HepG2 (cell line): Measurements from ENCODE around the gene RNF123. TPM values are rescaled to one million over a fixed set of nuclear protein-coding genes. Genes with fewer than 3 reads are reported as not detected.

Experiments
- AKAP8 ChIP-seq: sonication (generic); formaldehyde crosslinking; IDR thresholded peaks from 2 replicates; pipeline ENCODE4 v1.5.1; 2020; ENCODE audit warnings: mild to moderate bottlenecking, missing genetic modification reagents
- ARID3A ChIP-seq: IDR thresholded peaks from 2 replicates; pipeline ENCODE4 v1.6.1; 2012; ENCODE audit warnings: low read depth, low read length, improper control_type of control experiment
- ATF7 ChIP-seq, 2 experiments: fragments of 450-650 bp in 1 of 2; sonication (generic) in 1 of 2; formaldehyde crosslinking in 1 of 2; IDR thresholded peaks; 2 replicates each; pipeline versions ENCODE4 v1.4.0 to v1.6.1; 2016 to 2020; ENCODE audit warnings: antibody characterized with exemption in 1 of 2, mild to moderate bottlenecking in 1 of 2, missing genetic modification reagents in 1 of 2
- CCAR2 ChIP-seq: fragments of 200-400 bp; formaldehyde crosslinking; optimal IDR thresholded peaks from 2 replicates; pipeline ENCODE3; 2018; ENCODE audit warnings: low read depth, mild to moderate bottlenecking, low read length, moderate library complexity
- TFE3 ChIP-seq: IDR thresholded peaks from 2 replicates; pipeline ENCODE4 v1.6.1; 2016
- ZFY ChIP-seq: sonication (generic); formaldehyde crosslinking; IDR thresholded peaks from 2 replicates; pipeline ENCODE4 v1.4.0; 2020; ENCODE audit warnings: missing genetic modification reagents
- ZGPAT ChIP-seq: IDR thresholded peaks from 2 replicates; pipeline ENCODE4 v1.6.1; 2016; ENCODE audit warnings: mild to moderate bottlenecking
- ZNF33A ChIP-seq: sonication (generic); formaldehyde crosslinking; IDR thresholded peaks from 2 replicates; pipeline ENCODE4 v1.5.1; 2020; ENCODE audit warnings: missing genetic modification reagents, mild to moderate bottlenecking, moderate library complexity, borderline replicate concordance
- ZSCAN21 ChIP-seq: sonication (generic); formaldehyde crosslinking; IDR thresholded peaks from 2 replicates; pipeline ENCODE4 v1.8.0; 2022; ENCODE audit warnings: mild to moderate bottlenecking, missing genetic modification reagents, moderate library complexity, borderline replicate concordance
- polyA plus RNA-seq, 8 experiments: library from polyadenylated mRNA; depleted of rRNA in 3 of 8; stranded (reverse) in 7 of 8; unstranded in 1 of 8; fragments of >200 nt; fragmentation: Illumina TruSeq in 4 of 8; extraction: Trizol in 4 of 8; gene quantifications; 2 replicates each; pipeline versions ENCODE4 v1.2.1 to v1.2.3, GENCODE V29; 2011 to 2016; ENCODE audit warnings: low read depth in 4 of 8, missing spikeins in 1 of 8, mixed read lengths in 1 of 8; ENCODE audit not compliant: insufficient read depth in 1 of 8
- total RNA-seq, 5 experiments: library from RNA; depleted of rRNA; stranded (reverse); fragments of >200 nt; fragmentation: Illumina TruSeq; extraction: Trizol; gene quantifications; 2 replicates each; pipeline ENCODE4 v1.2.3, GENCODE V29; 2016; ENCODE audit warnings: low read depth in 1 of 5
- TF ChIP-seq, protein P1 (sequence below): sonication (generic); formaldehyde crosslinking; IDR thresholded peaks from 2 replicates; pipeline ENCODE4 v1.4.0; 2020; ENCODE audit warnings: missing genetic modification reagents
- TF ChIP-seq, protein P2 (sequence below), 2 experiments: sonication (generic) in 1 of 2; formaldehyde crosslinking in 1 of 2; IDR thresholded peaks; 2 replicates each; pipeline versions ENCODE4 v1.4.0 to v1.6.1; 2016 to 2020; ENCODE audit warnings: borderline replicate concordance in 1 of 2, low read depth in 1 of 2, mild to moderate bottlenecking in 1 of 2, missing genetic modification reagents in 1 of 2

The RNF123 gene
- total and polyA plus RNA-seq, 2 of the 13 experiments (the other 11 are each of a cell fraction or from before 2014, with no cell fraction given): 29.9 to 82.2 TPM

- no peak for TF ChIP-seq ARID3A
- peak; percentile 53 for TF ChIP-seq ZFY
- TF ChIP-seq AKAP8: peak; percentile 3; the same call in 1 of the 2 replicates
- TF ChIP-seq, protein P1, sequence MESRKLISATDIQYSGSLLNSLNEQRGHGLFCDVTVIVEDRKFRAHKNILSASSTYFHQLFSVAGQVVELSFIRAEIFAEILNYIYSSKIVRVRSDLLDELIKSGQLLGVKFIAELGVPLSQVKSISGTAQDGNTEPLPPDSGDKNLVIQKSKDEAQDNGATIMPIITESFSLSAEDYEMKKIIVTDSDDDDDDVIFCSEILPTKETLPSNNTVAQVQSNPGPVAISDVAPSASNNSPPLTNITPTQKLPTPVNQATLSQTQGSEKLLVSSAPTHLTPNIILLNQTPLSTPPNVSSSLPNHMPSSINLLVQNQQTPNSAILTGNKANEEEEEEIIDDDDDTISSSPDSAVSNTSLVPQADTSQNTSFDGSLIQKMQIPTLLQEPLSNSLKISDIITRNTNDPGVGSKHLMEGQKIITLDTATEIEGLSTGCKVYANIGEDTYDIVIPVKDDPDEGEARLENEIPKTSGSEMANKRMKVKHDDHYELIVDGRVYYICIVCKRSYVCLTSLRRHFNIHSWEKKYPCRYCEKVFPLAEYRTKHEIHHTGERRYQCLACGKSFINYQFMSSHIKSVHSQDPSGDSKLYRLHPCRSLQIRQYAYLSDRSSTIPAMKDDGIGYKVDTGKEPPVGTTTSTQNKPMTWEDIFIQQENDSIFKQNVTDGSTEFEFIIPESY (CRISPR knock-in tag): peak; percentile 86
- 0 out of 2 replicates have a peak, but pooled peaks have one; percentile 51 for TF ChIP-seq ZSCAN21 (CRISPR knock-in tag)
- no peak for TF ChIP-seq CCAR2
- TF ChIP-seq, protein P2, sequence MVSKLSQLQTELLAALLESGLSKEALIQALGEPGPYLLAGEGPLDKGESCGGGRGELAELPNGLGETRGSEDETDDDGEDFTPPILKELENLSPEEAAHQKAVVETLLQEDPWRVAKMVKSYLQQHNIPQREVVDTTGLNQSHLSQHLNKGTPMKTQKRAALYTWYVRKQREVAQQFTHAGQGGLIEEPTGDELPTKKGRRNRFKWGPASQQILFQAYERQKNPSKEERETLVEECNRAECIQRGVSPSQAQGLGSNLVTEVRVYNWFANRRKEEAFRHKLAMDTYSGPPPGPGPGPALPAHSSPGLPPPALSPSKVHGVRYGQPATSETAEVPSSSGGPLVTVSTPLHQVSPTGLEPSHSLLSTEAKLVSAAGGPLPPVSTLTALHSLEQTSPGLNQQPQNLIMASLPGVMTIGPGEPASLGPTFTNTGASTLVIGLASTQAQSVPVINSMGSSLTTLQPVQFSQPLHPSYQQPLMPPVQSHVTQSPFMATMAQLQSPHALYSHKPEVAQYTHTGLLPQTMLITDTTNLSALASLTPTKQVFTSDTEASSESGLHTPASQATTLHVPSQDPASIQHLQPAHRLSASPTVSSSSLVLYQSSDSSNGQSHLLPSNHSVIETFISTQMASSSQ (IDR thresholded peaks at IDR 0.05; ENCODE audit: low read depth): no peak
- TF ChIP-seq, protein P2 (CRISPR knock-in tag; IDR thresholded peaks at IDR 0.05; ENCODE audit: borderline replicate concordance): peak; percentile 54; the same call in 1 of the 2 replicates
- no peak for TF ChIP-seq ATF7 (IDR thresholded peaks at IDR 0.05)
- TF ChIP-seq ATF7 (CRISPR knock-in tag; IDR thresholded peaks at IDR 0.05): no peak
- peak; percentile 26; the same call in 1 of the 2 replicates for TF ChIP-seq TFE3
- peak; percentile 42; the same call in 1 of the 2 replicates for TF ChIP-seq ZGPAT (CRISPR knock-in tag)
- no peak for TF ChIP-seq ZNF33A (CRISPR knock-in tag)
- TF ChIP-seq, all 625 proteins: peak for 102
Measured at GRCh38 chr3:49665822-49666519, 23.4 kb upstream of the RNF123 start (continued).
